ACHN (cell line): ENCODE data around the gene ELOVL1.

Source experiments
- DNase-seq: peaks from one replicate; pipeline ENCODE4 v3.0.0-alpha.2; 2015
- in situ Hi-C: cut with HindIII; loops from 2 replicates; pipeline ENCODE4 v1.10.0; 2017; ENCODE audit warnings: low sequenced_read_pairs, low pct_ligation_motif_present, low pct_unique_long_range_greater_than_20kb

Gene ELOVL1

GRCh38 chr1:43316738-43317520 is 50.9 kb downstream of the ELOVL1 start:
- in situ Hi-C loops: no loop called here
- no peak for DNase-seq

GRCh38 chr1:43315963-43316737 is 51.7 kb downstream of the ELOVL1 start:
- DNase-seq: no peak
- in situ Hi-C loops: no loop called here

- DNase-seq: no peak
- in situ Hi-C loops: no loop called here
Measured at GRCh38 chr1:43315481-43315880, 52.3 kb downstream of the ELOVL1 start.

GRCh38 chr1:43314233-43314632 is 53.6 kb downstream of the ELOVL1 start:
- in situ Hi-C loops: no loop called here
- DNase-seq: no peak

- DNase-seq: no peak
- in situ Hi-C loops: no loop called here
Measured at GRCh38 chr1:43313771-43314170, 54.0 kb downstream of the ELOVL1 start.
